ENCODE data around the gene LUC7L. TPM values are rescaled to one million over a fixed set of nuclear protein-coding genes. Genes with fewer than 3 reads are reported as not detected.

LUC7L gene
- total RNA-seq, 2 donors from 2014 or later, result 37.1 to 55.4 TPM

GRCh38 chr16:185213-185612, 44.0 kb downstream of the LUC7L start:
- intact Hi-C loops (cut with DNase I), result no loop called here
- DNase-seq, result no peak

DNA sequence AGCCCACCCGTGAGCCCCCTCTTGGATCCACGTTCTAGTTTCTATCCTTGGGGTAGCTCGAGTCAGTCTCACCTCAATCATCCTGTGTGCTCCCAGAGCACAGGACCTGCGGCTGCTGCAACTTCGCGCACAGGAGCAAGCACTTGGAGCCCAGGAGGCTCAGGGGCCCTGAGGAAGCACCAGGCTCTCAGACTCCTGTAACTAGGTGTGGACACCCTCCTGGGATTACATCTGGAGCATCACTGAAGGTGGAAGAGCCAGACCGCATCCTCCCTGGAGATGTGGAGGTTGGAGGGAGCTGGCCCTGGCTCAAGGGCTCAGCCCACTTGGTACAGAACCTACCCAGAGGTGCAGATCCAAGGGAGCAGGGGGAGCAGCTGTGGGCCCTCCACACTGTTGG, 46.2 kb downstream of the LUC7L start:
- Histone ChIP-seq H3K36me3 (no peaks in the 10 kb centered on the region), H3K27ac (no peak overlapping the region), H3K9me3 (no peaks in the 10 kb centered on the region), H3K4me3 (no peak overlapping the region), H3K27me3 (peaks cover 34% of the 10 kb centered on the region), H3K9ac (ENCODE audit: low read depth in 2 of 2, low read length in 2 of 2) (no peak overlapping the region), H3K4me1 (peaks cover 11% of the 10 kb centered on the region)
- intact Hi-C loops (cut with DNase I), result loop anchor here (5.0 kb wide), 1 partner anchor 76 kb away; no protein-coding TSS in a partner anchor
- no peak for DNase-seq
- TF ChIP-seq CTCF (IDR thresholded peaks at IDR 0.05), result no peak

More at GRCh38 chr16:185213-185612, 44.0 kb downstream of the LUC7L start:
- H3K9ac ChIP-seq (ENCODE audit: low read depth in 2 of 2, low read length in 2 of 2), result no peak overlapping the region
- H3K9me3 ChIP-seq, result no peaks in the 10 kb centered on the region
- no peak overlapping the region for H3K4me3 ChIP-seq
- TF ChIP-seq CTCF (IDR thresholded peaks at IDR 0.05), result no peak
- peaks cover 11% of the 10 kb centered on the region for H3K4me1 ChIP-seq
- H3K36me3 ChIP-seq, result peaks cover 12% of the 10 kb centered on the region
- no peak overlapping the region for H3K27ac ChIP-seq
- H3K27me3 ChIP-seq, result peaks cover 12% of the 10 kb centered on the region

DNA sequence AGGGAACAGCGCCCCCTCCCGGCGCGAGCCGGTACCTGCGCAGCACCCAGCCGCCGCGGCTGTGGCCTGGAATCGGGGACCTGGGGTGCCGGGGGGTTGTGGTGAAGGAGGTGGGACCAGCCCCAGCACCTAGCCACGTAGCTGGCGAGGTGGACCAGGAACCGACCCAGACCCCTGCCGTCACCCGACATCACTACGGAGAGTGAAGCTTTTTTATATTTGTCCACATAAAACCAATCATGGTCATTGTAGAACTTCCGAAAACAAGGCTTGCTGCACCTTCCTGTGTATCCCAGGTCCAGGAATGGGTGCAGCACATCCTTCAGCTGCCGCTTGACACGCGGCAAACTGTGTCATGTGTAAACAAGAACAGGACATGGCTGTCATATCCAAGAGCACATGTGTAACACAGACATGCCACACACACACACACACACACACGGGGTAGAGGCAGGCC, 47.7 kb downstream of the LUC7L start:
- no peak overlapping the region for H3K27ac ChIP-seq
- peaks cover 45% of the 10 kb centered on the region for H3K27me3 ChIP-seq
- H3K9me3 ChIP-seq, result no peaks in the 10 kb centered on the region
- H3K36me3 ChIP-seq, result no peaks in the 10 kb centered on the region
- DNase-seq, result peak; percentile 79
- intact Hi-C loops (cut with DNase I), result loop anchor here (5.0 kb wide), 1 partner anchor 74 kb away; no protein-coding TSS in a partner anchor
- no peak overlapping the region for H3K4me3 ChIP-seq
- peak overlapping the region in 1 of 2 donors; percentile 12 for H3K9ac ChIP-seq (ENCODE audit: low read depth in 2 of 2, low read length in 2 of 2)
- H3K4me1 ChIP-seq, result peaks cover 11% of the 10 kb centered on the region
- TF ChIP-seq CTCF (IDR thresholded peaks at IDR 0.05), result peak; percentile 98

DNA sequence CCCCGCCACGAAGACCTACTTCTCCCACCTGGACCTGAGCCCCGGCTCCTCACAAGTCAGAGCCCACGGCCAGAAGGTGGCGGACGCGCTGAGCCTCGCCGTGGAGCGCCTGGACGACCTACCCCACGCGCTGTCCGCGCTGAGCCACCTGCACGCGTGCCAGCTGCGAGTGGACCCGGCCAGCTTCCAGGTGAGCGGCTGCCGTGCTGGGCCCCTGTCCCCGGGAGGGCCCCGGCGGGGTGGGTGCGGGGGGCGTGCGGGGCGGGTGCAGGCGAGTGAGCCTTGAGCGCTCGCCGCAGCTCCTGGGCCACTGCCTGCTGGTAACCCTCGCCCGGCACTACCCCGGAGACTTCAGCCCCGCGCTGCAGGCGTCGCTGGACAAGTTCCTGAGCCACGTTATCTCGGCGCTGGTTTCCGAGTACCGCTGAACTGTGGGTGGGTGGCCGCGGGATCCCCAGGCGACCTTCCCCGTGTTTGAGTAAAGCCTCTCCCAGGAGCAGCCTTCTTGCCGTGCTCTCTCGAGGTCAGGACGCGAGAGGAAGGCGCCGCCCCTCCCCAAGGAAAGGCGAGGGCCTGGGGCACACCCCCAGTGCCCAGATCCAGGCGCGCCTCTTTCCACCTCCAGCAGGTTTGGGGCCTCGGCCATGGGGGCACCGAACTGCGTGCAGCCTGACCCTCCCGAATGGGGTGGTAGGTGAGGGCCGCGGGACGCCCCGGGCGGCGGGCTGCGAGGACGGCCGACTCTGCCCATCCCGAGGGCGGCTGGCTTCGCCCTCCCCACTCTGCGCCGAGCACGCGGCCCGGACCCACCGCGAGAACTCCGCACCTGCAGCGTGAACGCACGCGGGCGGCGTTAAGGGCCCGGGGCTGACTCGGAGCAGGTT, 48.3 kb downstream of the LUC7L start:
- intact Hi-C loops (cut with DNase I), result loop anchor here (5.0 kb wide), 1 partner anchor 74 kb away; no protein-coding TSS in a partner anchor
- no peak for DNase-seq
- Histone ChIP-seq H3K27ac (no peak overlapping the region), H3K4me1 (peaks cover 11% of the 10 kb centered on the region), H3K36me3 (no peaks in the 10 kb centered on the region), H3K9ac (ENCODE audit: low read depth in 2 of 2, low read length in 2 of 2) (peak overlapping the region in 1 of 2 donors; percentile 30), H3K4me3 (peak overlapping the region; percentile 20), H3K27me3 (peaks cover 45% of the 10 kb centered on the region), H3K9me3 (no peaks in the 10 kb centered on the region)
- TF ChIP-seq CTCF (IDR thresholded peaks at IDR 0.05), result no peak

DNA sequence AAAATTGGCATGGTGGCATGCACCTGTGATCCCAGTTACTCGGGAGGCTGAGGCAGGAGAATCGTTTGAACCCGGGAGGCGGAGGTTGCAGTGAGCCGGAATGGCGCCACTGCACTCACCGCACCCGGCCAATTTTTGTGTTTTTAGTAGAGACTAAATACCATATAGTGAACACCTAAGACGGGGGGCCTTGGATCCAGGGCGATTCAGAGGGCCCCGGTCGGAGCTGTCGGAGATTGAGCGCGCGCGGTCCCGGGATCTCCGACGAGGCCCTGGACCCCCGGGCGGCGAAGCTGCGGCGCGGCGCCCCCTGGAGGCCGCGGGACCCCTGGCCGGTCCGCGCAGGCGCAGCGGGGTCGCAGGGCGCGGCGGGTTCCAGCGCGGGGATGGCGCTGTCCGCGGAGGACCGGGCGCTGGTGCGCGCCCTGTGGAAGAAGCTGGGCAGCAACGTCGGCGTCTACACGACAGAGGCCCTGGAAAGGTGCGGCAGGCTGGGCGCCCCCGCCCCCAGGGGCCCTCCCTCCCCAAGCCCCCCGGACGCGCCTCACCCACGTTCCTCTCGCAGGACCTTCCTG, 49.1 kb downstream of the LUC7L start, which contains the start of gene HBQ1:
Gene HBQ1, plus strand, starts transcription at position 359 of the 575 bp plus-strand sequence. Its CDS starts 28 bp downstream, at position 387.
- Histone ChIP-seq H3K9ac (ENCODE audit: low read depth in 2 of 2, low read length in 2 of 2) (peak within 1 kb of the TSS in 1 of 2 donors; percentile 30), H3K36me3 (no peaks in the 10 kb centered on the region), H3K4me3 (peak within 1 kb of the TSS; percentile 20), H3K4me1 (peaks cover 11% of the 10 kb centered on the region), H3K27me3 (peaks cover 48% of the 10 kb centered on the region), H3K9me3 (no peaks in the 10 kb centered on the region), H3K27ac (no peak within 1 kb of the TSS)
- intact Hi-C loops (cut with DNase I), result loop anchor here (5.0 kb wide), 1 partner anchor 73 kb away; no protein-coding TSS in a partner anchor
- no peak for DNase-seq
- TF ChIP-seq CTCF (IDR thresholded peaks at IDR 0.05), result peak; percentile 23

Measured in colonic mucosa (tissue), 4 donors.